Omental fat pad (tissue), 4 donors: ENCODE data around the gene TMEM106B. TPM values are rescaled to one million over a fixed set of nuclear protein-coding genes. Genes with fewer than 3 reads are reported as not detected.

Source experiments
- ATAC-seq: fragments of 150-250 bp; one replicate; pipeline ENCODE4 v1.9.1; 2016; ENCODE audit warnings: mild to moderate bottlenecking, moderate library complexity; ENCODE audit not compliant: low FRiP score
- DNase-seq: peaks from one replicate; pipeline ENCODE4 v3.0.0-alpha.2; 2019; ENCODE audit warnings: low spot score
- CTCF ChIP-seq, 3 donors: fragments of 450-650 bp; IDR thresholded peaks; one replicate each; pipeline ENCODE4 v1.5.1; 2016 to 2017; ENCODE audit warnings: antibody characterized with exemption in 3 of 3, mild to moderate bottlenecking in 3 of 3, moderate library complexity in 2 of 3
- total RNA-seq, 4 donors: library from RNA; depleted of rRNA; stranded (reverse); fragments of >200 nt; gene quantifications; one replicate each; pipeline ENCODE4 v1.1.0, GENCODE V29; 2016

The TMEM106B gene
- total RNA-seq, 4 donors from 2014 or later = 40.4 to 65.9 (median 45.6) TPM

- DNase-seq (no peak), ATAC-seq (no peak)
- no peak for TF ChIP-seq CTCF (IDR thresholded peaks at IDR 0.05)
Observed at GRCh38 chr7:12194426-12194825, 16.7 kb upstream of the TMEM106B start.

GRCh38 chr7:12196386-12196785, 14.7 kb upstream of the TMEM106B start:
- DNase-seq (no peak), ATAC-seq (no peak)
- no peak for TF ChIP-seq CTCF (IDR thresholded peaks at IDR 0.05)

GRCh38 chr7:12199363-12199762, 11.7 kb upstream of the TMEM106B start:
- TF ChIP-seq CTCF (IDR thresholded peaks at IDR 0.05) = no peak
- ATAC-seq (no peak), DNase-seq (no peak)

GRCh38 chr7:12207046-12207445, 4.0 kb upstream of the TMEM106B start:
- DNase-seq (no peak), ATAC-seq (no peak)
- TF ChIP-seq CTCF (IDR thresholded peaks at IDR 0.05) = no peak

- TF ChIP-seq CTCF (IDR thresholded peaks at IDR 0.05) = no peak
- no peak for DNase-seq
- ATAC-seq = no peak
Observed at GRCh38 chr7:12209221-12209620, 1.9 kb upstream of the TMEM106B start.

GRCh38 chr7:12210179-12211053, 678 bp upstream of the TMEM106B start:
- peak; percentile 68 for ATAC-seq
- peak; percentile 23 for DNase-seq
- no peak for TF ChIP-seq CTCF (IDR thresholded peaks at IDR 0.05)
